ENCODE results near the gene SPAG6.

SPAG6 gene

GRCh38 chr10:22342421-22342820 lies 2.9 kb upstream of the SPAG6 start:
- Histone ChIP-seq H3K4me1 (ENCODE audit: insufficient read depth, low read length) (peaks cover 27% of the 10 kb centered on the region), H3K36me3 (ENCODE audit: insufficient read depth, low read length) (no peaks in the 10 kb centered on the region; the same call in 1 of the 2 replicates), H3K27ac (ENCODE audit: low read length) (no peak overlapping the region), H3K4me3 (ENCODE audit: low read depth in 1 of 2, low read length in 2 of 2) (no peak overlapping the region), H3K27me3 (ENCODE audit: insufficient read depth, low read length, poor library complexity) (peaks cover 63% of the 10 kb centered on the region), H3K79me2 (ENCODE audit: insufficient read depth, low read length) (no peaks in the 10 kb centered on the region), H2AFZ (ENCODE audit: low read depth, low read length) (no peak overlapping the region), H4K20me1 (ENCODE audit: insufficient read depth, low read length) (no peaks in the 10 kb centered on the region), H3K4me2 (ENCODE audit: insufficient read depth, low read length) (no peak overlapping the region), H3K9me3 (ENCODE audit: insufficient read depth, low read length, severe bottlenecking) (no peaks in the 10 kb centered on the region), H3K9ac (ENCODE audit: low read depth, low read length) (no peak overlapping the region)
- no peak for DNase-seq
- TF ChIP-seq EZH2 (IDR thresholded peaks at IDR 0.05; ENCODE audit: borderline replicate concordance, low read depth, low read length, severe bottlenecking), result no peak
- no peak for TF ChIP-seq CTCF (IDR thresholded peaks at IDR 0.05; ENCODE audit: borderline replicate concordance, extremely low read depth, low read length, poor library complexity, severe bottlenecking)
- ATAC-seq (ENCODE audit: insufficient read depth, low read depth), result no peak

- H3K79me2 ChIP-seq (ENCODE audit: insufficient read depth, low read length), result no peaks in the 10 kb centered on the region
- H3K4me3 ChIP-seq (ENCODE audit: low read depth in 1 of 2, low read length in 2 of 2), result no peak overlapping the region
- DNase-seq (no peak), ATAC-seq (ENCODE audit: insufficient read depth, low read depth) (no peak)
- no peak overlapping the region for H3K27ac ChIP-seq (ENCODE audit: low read length)
- H3K36me3 ChIP-seq (ENCODE audit: insufficient read depth, low read length), result no peaks in the 10 kb centered on the region; the same call in 1 of the 2 replicates
- no peak overlapping the region for H2AFZ ChIP-seq (ENCODE audit: low read depth, low read length)
- H4K20me1 ChIP-seq (ENCODE audit: insufficient read depth, low read length), result no peaks in the 10 kb centered on the region
- peaks cover 51% of the 10 kb centered on the region for H3K27me3 ChIP-seq (ENCODE audit: insufficient read depth, low read length, poor library complexity)
- no peak overlapping the region for H3K4me2 ChIP-seq (ENCODE audit: insufficient read depth, low read length)
- no peak for TF ChIP-seq EZH2 (IDR thresholded peaks at IDR 0.05; ENCODE audit: borderline replicate concordance, low read depth, low read length, severe bottlenecking)
- TF ChIP-seq CTCF (IDR thresholded peaks at IDR 0.05; ENCODE audit: borderline replicate concordance, extremely low read depth, low read length, poor library complexity, severe bottlenecking), result no peak
- no peak overlapping the region for H3K9ac ChIP-seq (ENCODE audit: low read depth, low read length)
- no peaks in the 10 kb centered on the region for H3K9me3 ChIP-seq (ENCODE audit: insufficient read depth, low read length, severe bottlenecking)
- peaks cover 26% of the 10 kb centered on the region for H3K4me1 ChIP-seq (ENCODE audit: insufficient read depth, low read length)
Measured at GRCh38 chr10:22343731-22344130, 1.6 kb upstream of the SPAG6 start.

GRCh38 chr10:22344249-22344648 lies 1.0 kb upstream of the SPAG6 start:
- peak; percentile 25; the same call in 2 of the 3 replicates for ATAC-seq (ENCODE audit: insufficient read depth, low read depth)
- Histone ChIP-seq H4K20me1 (ENCODE audit: insufficient read depth, low read length) (no peaks in the 10 kb centered on the region), H3K4me3 (ENCODE audit: low read depth in 1 of 2, low read length in 2 of 2) (no peak overlapping the region), H3K4me2 (ENCODE audit: insufficient read depth, low read length) (no peak overlapping the region), H3K27me3 (ENCODE audit: insufficient read depth, low read length, poor library complexity) (peaks cover 46% of the 10 kb centered on the region), H3K79me2 (ENCODE audit: insufficient read depth, low read length) (no peaks in the 10 kb centered on the region), H3K27ac (ENCODE audit: low read length) (no peak overlapping the region), H3K4me1 (ENCODE audit: insufficient read depth, low read length) (peaks cover 20% of the 10 kb centered on the region), H3K9me3 (ENCODE audit: insufficient read depth, low read length, severe bottlenecking) (no peaks in the 10 kb centered on the region), H3K36me3 (ENCODE audit: insufficient read depth, low read length) (no peaks in the 10 kb centered on the region; the same call in 1 of the 2 replicates), H3K9ac (ENCODE audit: low read depth, low read length) (no peak overlapping the region), H2AFZ (ENCODE audit: low read depth, low read length) (no peak overlapping the region)
- DNase-seq, result no peak
- TF ChIP-seq CTCF (IDR thresholded peaks at IDR 0.05; ENCODE audit: borderline replicate concordance, extremely low read depth, low read length, poor library complexity, severe bottlenecking) (no peak), EZH2 (IDR thresholded peaks at IDR 0.05; ENCODE audit: borderline replicate concordance, low read depth, low read length, severe bottlenecking) (peak; percentile 57)
